B cell (primary cell): ENCODE data around the gene RAB11FIP3. TPM values are rescaled to one million over a fixed set of nuclear protein-coding genes. Genes with fewer than 3 reads are reported as not detected.

Experiments used
- ATAC-seq: fragments of 200-7000 bp; cut with Tn5 transposase; one replicate; pipeline ENCODE4 v1.10.0; 2021; ENCODE audit warnings: low read depth, mild to moderate bottlenecking, moderate number of reproducible peaks, moderate library complexity
- CTCF ChIA-PET: fragments of 350-600 bp; sonication (Branson Sonifier 250); formaldehyde crosslinking; loops from one replicate; lab custom pipeline; 2021; ENCODE audit warnings: antibody characterized with exemption, inconsistent platforms; lab: Charles Lee
- POLR2A ChIA-PET: fragments of 350-600 bp; sonication (Branson Sonifier 250); formaldehyde crosslinking; loops from one replicate; lab custom pipeline; 2021; ENCODE audit warnings: antibody characterized with exemption; lab: Charles Lee
- DNase-seq: peaks from one replicate; pipeline ENCODE4 v3.0.0; 2013
- H2AFZ ChIP-seq: 2 replicates; pipeline ENCODE4 v1.6.1; 2012; ENCODE audit warnings: mild to moderate bottlenecking, low read depth, low read length; ENCODE audit not compliant: insufficient read depth, poor library complexity, severe bottlenecking
- H3K27ac ChIP-seq, 2 donors: 1 replicate in 1 of 2; 2 replicates in 1 of 2; pipeline ENCODE4 v1.5.1; 2012 to 2013; ENCODE audit warnings: low read length in 2 of 2, mild to moderate bottlenecking in 2 of 2, moderate library complexity in 1 of 2
- H3K27me3 ChIP-seq, 4 experiments: fragments of 200-600 bp in 1 of 4; sonication (generic) in 1 of 4; replicated peaks in 1 of 4; 1 replicate in 2 of 4; 2 replicates in 2 of 4; pipeline versions ENCODE4 v1.6.1 to v1.7.0; 2013 to 2016; ENCODE audit warnings: low read length in 3 of 4, mild to moderate bottlenecking in 2 of 4, mixed read lengths in 1 of 4, moderate library complexity in 1 of 4; ENCODE audit not compliant: insufficient read depth in 4 of 4, control insufficient read depth in 3 of 4; ENCODE audit errors: control extremely low read depth in 1 of 4
- H3K36me3 ChIP-seq, 2 experiments: replicated peaks in 1 of 2; 1 replicate in 1 of 2; 2 replicates in 1 of 2; pipeline versions ENCODE4 v1.6.1 to v1.7.1; 2013; ENCODE audit warnings: low read length in 1 of 2; ENCODE audit not compliant: insufficient read depth in 2 of 2, control insufficient read depth in 1 of 2; ENCODE audit errors: control extremely low read depth in 1 of 2, extremely low read depth in 1 of 2
- H3K4me1 ChIP-seq, 2 donors: fragments of 200-600 bp in 1 of 2; sonication (generic) in 1 of 2; 1 replicate in 1 of 2; 2 replicates in 1 of 2; pipeline versions ENCODE4 v1.5.1 to v1.6.1; 2013 to 2017; ENCODE audit warnings: low read length in 2 of 2; ENCODE audit not compliant: control insufficient read depth in 2 of 2, insufficient read depth in 2 of 2
- H3K4me2 ChIP-seq: replicated peaks from 2 replicates; pipeline ENCODE3; 2012; ENCODE audit warnings: mild to moderate bottlenecking, low read depth, low read length; ENCODE audit not compliant: poor library complexity, severe bottlenecking
- H3K4me3 ChIP-seq, 5 experiments: fragments of 200-600 bp in 1 of 5; sonication (generic) in 1 of 5; 1 replicate in 3 of 5; 2 replicates in 2 of 5; pipeline versions ENCODE4 v1.5.1 to v1.7.0; 2011 to 2016; ENCODE audit warnings: low read length in 4 of 5, mild to moderate bottlenecking in 4 of 5, low read depth in 2 of 5, control low read depth in 1 of 5, moderate library complexity in 1 of 5; ENCODE audit not compliant: insufficient read depth in 1 of 5; ENCODE audit errors: control extremely low read depth in 1 of 5, extremely low read depth in 1 of 5
- H3K79me2 ChIP-seq: fragments of 200-600 bp; sonication (generic); one replicate; pipeline ENCODE4 v1.6.0; 2016; ENCODE audit warnings: low read length; ENCODE audit not compliant: control insufficient read depth, insufficient read depth
- H3K9ac ChIP-seq: fragments of 200-600 bp; sonication (generic); 2 replicates; pipeline ENCODE4 v1.6.1; 2017; ENCODE audit warnings: mild to moderate bottlenecking, low read length, moderate library complexity
- H3K9me3 ChIP-seq, 3 donors: one replicate each; pipeline versions ENCODE4 v1.6.1 to v1.7.1; 2013; ENCODE audit warnings: low read length in 2 of 3; ENCODE audit not compliant: control insufficient read depth in 2 of 3, insufficient read depth in 1 of 3; ENCODE audit errors: control extremely low read depth in 1 of 3
- H4K20me1 ChIP-seq: 2 replicates; pipeline ENCODE4 v1.6.0; 2012; ENCODE audit warnings: mild to moderate bottlenecking, low read length; ENCODE audit not compliant: insufficient read depth, control insufficient read depth, poor library complexity, severe bottlenecking
- H3K27ac Mint-ChIP-seq: one replicate; pipeline ENCODE4 v1.8.0; 2021; ENCODE audit warnings: mixed read lengths
- H3K27me3 Mint-ChIP-seq: one replicate; pipeline ENCODE4 v1.8.0; 2021; ENCODE audit warnings: mixed read lengths
- H3K4me1 Mint-ChIP-seq: one replicate; pipeline ENCODE4 v1.8.0; 2021; ENCODE audit warnings: mixed read lengths
- H3K4me3 Mint-ChIP-seq: one replicate; pipeline ENCODE4 v1.8.0; 2021; ENCODE audit warnings: mixed read lengths
- H3K9me3 Mint-ChIP-seq: one replicate; pipeline ENCODE4 v1.8.0; 2022; ENCODE audit warnings: mixed read lengths; ENCODE audit not compliant: insufficient read depth
- EZH2 ChIP-seq: IDR thresholded peaks from 2 replicates; pipeline ENCODE4 v1.6.1; 2012; ENCODE audit warnings: borderline replicate concordance, low read depth, mild to moderate bottlenecking, moderate library complexity, low read length; ENCODE audit not compliant: insufficient read depth, poor library complexity, severe bottlenecking
- WGBS: methylation state at CpG from one replicate; pipeline ENCODE4 v1.1.5; 2013; ENCODE audit warnings: missing lambda C conversion rate; ENCODE audit not compliant: insufficient coverage; 5-methylcytosine and 5-hydroxymethylcytosine counted together
- intact Hi-C: fragments of 100-400 bp; cut with micrococcal nuclease; formaldehyde crosslinking; loops from one replicate; pipeline ENCODE4 v1.10.0; 2022
- polyA plus RNA-seq: library from polyadenylated mRNA; depleted of rRNA; stranded (reverse); fragments of >200 nt; gene quantifications from 2 replicates; pipeline ENCODE4 v1.2.3, GENCODE V29; 2012
- total RNA-seq, 2 donors: library from RNA; stranded (reverse); fragments of 120-200 nt in 1 of 2; gene quantifications; 1 replicate in 1 of 2; 2 replicates in 1 of 2; pipeline versions ENCODE4 v1.2.3 to v1.2.4, GENCODE V29; 2013 to 2022
- TF ChIP-seq, protein P1 (sequence below): fragments of 200-600 bp; IDR thresholded peaks from one replicate; pipeline ENCODE4 v1.8.0; 2022; ENCODE audit warnings: antibody characterized with exemption, mild to moderate bottlenecking

RAB11FIP3 gene
- total and polyA plus RNA-seq, 2 donors (not counting 1 experiment from before 2014, with no cell fraction given): 24.3 to 57.2 TPM

DNA sequence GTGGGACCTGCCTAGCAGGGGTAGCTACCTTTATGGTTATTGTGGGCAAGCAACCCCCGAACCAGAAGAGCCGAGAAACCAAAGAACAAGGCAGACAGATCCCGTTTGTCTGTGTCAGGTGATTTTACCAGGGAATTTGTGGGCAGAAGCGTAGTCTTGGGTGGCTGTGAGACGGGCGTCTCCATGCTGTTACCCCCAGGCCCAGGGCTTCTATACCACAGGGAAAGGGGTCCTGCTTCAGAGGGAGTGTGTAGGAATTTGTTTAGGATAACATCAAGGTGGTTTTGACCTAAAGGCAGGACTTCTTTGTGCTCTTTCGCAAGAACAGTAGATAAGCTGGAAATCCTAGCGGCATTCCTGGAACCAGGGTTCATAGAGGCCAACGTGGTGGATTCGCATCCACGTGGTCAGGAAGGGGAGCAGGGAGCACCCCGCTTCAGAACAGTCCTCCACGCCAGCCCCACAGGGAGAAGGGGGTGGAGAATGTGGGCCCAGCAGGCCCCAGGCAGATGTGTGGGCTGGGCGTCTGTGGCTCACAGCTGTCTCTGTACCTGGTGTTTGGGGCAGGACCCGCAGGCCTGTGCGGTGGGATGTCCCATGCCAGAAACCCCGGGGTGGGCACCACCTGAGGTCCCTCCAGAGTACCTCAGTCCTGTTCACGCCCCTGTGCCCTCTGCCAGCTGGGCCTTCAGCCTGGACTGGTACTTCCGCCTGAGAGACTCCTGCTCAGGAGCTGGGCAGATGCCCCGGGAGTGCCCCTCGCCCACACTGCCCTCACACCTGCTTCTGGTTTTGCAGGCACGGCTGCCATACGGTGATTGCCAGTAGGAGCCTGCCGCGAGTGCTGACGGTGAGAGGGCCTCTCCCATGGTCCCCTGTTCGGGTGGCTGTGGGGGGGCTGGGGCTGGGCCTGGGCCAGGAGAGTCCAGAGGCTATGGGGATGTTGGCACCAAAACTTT is 19.6 kb upstream of the RAB11FIP3 start:
- no peak overlapping the region for H3K4me2 ChIP-seq
- Mint-ChIP-seq H3K9me3 (no peaks in the 10 kb centered on the region), H3K4me3 (no peak overlapping the region), H3K27me3 (no peaks in the 10 kb centered on the region), H3K4me1 (no peaks in the 10 kb centered on the region), H3K27ac (peak overlapping the region; percentile 37)
- WGBS: 81% methylated on average over 27 of the region's 27 CpGs
- CTCF ChIA-PET: no interaction called here
- H2AFZ ChIP-seq: no peak overlapping the region
- TF ChIP-seq, protein P1, sequence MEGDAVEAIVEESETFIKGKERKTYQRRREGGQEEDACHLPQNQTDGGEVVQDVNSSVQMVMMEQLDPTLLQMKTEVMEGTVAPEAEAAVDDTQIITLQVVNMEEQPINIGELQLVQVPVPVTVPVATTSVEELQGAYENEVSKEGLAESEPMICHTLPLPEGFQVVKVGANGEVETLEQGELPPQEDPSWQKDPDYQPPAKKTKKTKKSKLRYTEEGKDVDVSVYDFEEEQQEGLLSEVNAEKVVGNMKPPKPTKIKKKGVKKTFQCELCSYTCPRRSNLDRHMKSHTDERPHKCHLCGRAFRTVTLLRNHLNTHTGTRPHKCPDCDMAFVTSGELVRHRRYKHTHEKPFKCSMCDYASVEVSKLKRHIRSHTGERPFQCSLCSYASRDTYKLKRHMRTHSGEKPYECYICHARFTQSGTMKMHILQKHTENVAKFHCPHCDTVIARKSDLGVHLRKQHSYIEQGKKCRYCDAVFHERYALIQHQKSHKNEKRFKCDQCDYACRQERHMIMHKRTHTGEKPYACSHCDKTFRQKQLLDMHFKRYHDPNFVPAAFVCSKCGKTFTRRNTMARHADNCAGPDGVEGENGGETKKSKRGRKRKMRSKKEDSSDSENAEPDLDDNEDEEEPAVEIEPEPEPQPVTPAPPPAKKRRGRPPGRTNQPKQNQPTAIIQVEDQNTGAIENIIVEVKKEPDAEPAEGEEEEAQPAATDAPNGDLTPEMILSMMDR: no peak
- TF ChIP-seq EZH2: no peak
- POLR2A ChIA-PET: no interaction called here
- no peaks in the 10 kb centered on the region for H3K36me3 ChIP-seq
- DNase-seq (no peak), ATAC-seq (no peak)
- intact Hi-C loops: no loop called here
- H3K4me1 ChIP-seq: peaks cover 0 to 6% of the 10 kb centered on the region in 2 donors
- H3K9ac ChIP-seq: no peak overlapping the region
- no peak overlapping the region for H3K27ac ChIP-seq
- no peaks in the 10 kb centered on the region for H3K27me3 ChIP-seq
- H3K9me3 ChIP-seq: no peaks in the 10 kb centered on the region
- no peaks in the 10 kb centered on the region for H3K79me2 ChIP-seq
- no peak overlapping the region for H3K4me3 ChIP-seq
- H4K20me1 ChIP-seq: no peaks in the 10 kb centered on the region

DNA sequence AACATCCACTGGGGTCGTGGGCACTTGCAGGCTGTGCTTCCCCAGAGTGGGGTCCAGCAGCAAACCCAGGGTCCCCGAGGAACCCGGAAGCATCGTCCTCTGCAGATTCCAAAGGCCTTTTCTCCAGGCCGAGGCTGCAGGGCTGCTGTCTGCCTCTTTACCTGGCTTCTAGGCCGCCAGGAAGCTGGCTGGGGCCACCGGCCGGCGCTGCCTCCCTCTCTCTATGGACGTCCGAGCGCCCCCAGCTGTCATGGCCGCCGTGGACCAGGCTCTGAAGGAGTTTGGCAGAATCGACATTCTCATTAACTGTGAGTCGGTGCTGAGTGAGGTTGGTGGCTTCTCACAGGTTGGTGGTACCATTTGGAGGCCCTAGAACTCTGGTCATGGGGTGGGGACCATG is 18.2 kb upstream of the RAB11FIP3 start:
- Histone ChIP-seq H3K79me2 (no peaks in the 10 kb centered on the region), H2AFZ (no peak overlapping the region), H3K9ac (no peak overlapping the region), H3K9me3 (no peaks in the 10 kb centered on the region), H3K4me2 (no peak overlapping the region), H4K20me1 (no peaks in the 10 kb centered on the region), H3K27me3 (no peaks in the 10 kb centered on the region), H3K36me3 (no peaks in the 10 kb centered on the region), H3K4me3 (no peak overlapping the region), H3K4me1 (peaks cover 0 to 3% of the 10 kb centered on the region in 2 donors), H3K27ac (no peak overlapping the region)
- ATAC-seq: no peak
- no peaks in the 10 kb centered on the region for H3K27me3 Mint-ChIP-seq
- 94% methylated on average over 12 of the region's 16 CpGs for WGBS
- no peak for DNase-seq
- POLR2A ChIA-PET: no interaction called here
- H3K4me1 Mint-ChIP-seq: no peaks in the 10 kb centered on the region
- no peaks in the 10 kb centered on the region for H3K9me3 Mint-ChIP-seq
- no peak overlapping the region for H3K4me3 Mint-ChIP-seq
- intact Hi-C loops: no loop called here
- CTCF ChIA-PET: no interaction called here
- no peak overlapping the region for H3K27ac Mint-ChIP-seq
- TF ChIP-seq EZH2: no peak
- TF ChIP-seq, protein P1: no peak
